HCT116 (cell line): ENCODE results near the gene FHIT. TPM values are rescaled to one million over a fixed set of nuclear protein-coding genes. Genes with fewer than 3 reads are reported as not detected.

Experiments used
- ATAC-seq: fragments of 200-7000 bp; cut with Tn5 transposase; 2 replicates; pipeline ENCODE4 v1.9.1; 2020; ENCODE audit warnings: mild to moderate bottlenecking, moderate library complexity
- BruUV-seq: library from RNA; stranded (reverse); fragments of 400-500 nt; replicated peaks from 2 replicates; lab custom pipeline; 2021; lab: Mats Ljungman, UMichigan
- CTCF ChIA-PET: fragments of 300-600 bp; sonication (Branson Sonifier 250); formaldehyde crosslinking; loops from one replicate; lab custom pipeline; 2021; ENCODE audit warnings: antibody characterized with exemption; lab: Charles Lee
- POLR2A ChIA-PET: fragments of 300-600, 350-600 bp; sonication (Branson Sonifier 250); formaldehyde crosslinking; loops from one replicate; lab custom pipeline; 2021; ENCODE audit warnings: antibody characterized with exemption; lab: Charles Lee
- RAD21 ChIA-PET, 2 experiments: fragments of 300-600 bp; sonication (Branson Sonifier 250); formaldehyde crosslinking; loops; one replicate each; lab custom pipeline; 2023; ENCODE audit warnings: low total read pairs in 2 of 2; ENCODE audit not compliant: uncharacterized antibody in 2 of 2, unreplicated experiment in 2 of 2, low non-redundant PET in 1 of 2; lab: Charles Lee
- DNase-seq: peaks from one replicate; pipeline ENCODE4 v3.0.0-alpha.2; 2010; ENCODE audit warnings: low read depth, low spot score
- H2AFZ ChIP-seq: fragments of 200-600 bp; shearing (Covaris generic), sonication (generic); 2 replicates; pipeline ENCODE4 v1.6.1; 2017; ENCODE audit warnings: low read depth, mixed run types, mixed read lengths, antibody characterized with exemption, low read length; ENCODE audit not compliant: poor library complexity, severe bottlenecking
- H3K27ac ChIP-seq: 2 replicates; pipeline ENCODE4 v1.5.1; 2012; ENCODE audit warnings: low read depth, low read length
- H3K27me3 ChIP-seq: fragments of 200-600 bp; sonication (generic); 2 replicates; pipeline ENCODE4 v1.6.1; 2016; ENCODE audit warnings: mixed run types, low read length, mixed read lengths; ENCODE audit not compliant: insufficient read depth
- H3K36me3 ChIP-seq, 2 experiments: fragments of 200-500 bp in 1 of 2; fragments of 200-600 bp in 1 of 2; sonication (Bioruptor generic) in 1 of 2; sonication (generic) in 1 of 2; 2 replicates each; pipeline versions ENCODE4 v1.5.1 to v1.6.1; 2014 to 2016; ENCODE audit warnings: low read length in 2 of 2, inconsistent platforms in 1 of 2, mixed read lengths in 1 of 2, mixed run types in 1 of 2; ENCODE audit not compliant: insufficient read depth in 2 of 2, control insufficient read depth in 1 of 2
- H3K4me1 ChIP-seq, 2 experiments: fragments of 200-600 bp in 1 of 2; sonication (generic) in 1 of 2; 2 replicates each; pipeline versions ENCODE4 v1.5.1 to v1.6.1; 2012 to 2017; ENCODE audit warnings: low read length in 2 of 2, inconsistent platforms in 1 of 2, mild to moderate bottlenecking in 1 of 2, mixed read lengths in 1 of 2, mixed run types in 1 of 2, moderate library complexity in 1 of 2; ENCODE audit not compliant: insufficient read depth in 2 of 2, control insufficient read depth in 1 of 2
- H3K4me2 ChIP-seq: fragments of 200-600 bp; sonication (generic); 2 replicates; pipeline ENCODE4 v1.6.1; 2017; ENCODE audit warnings: mixed run types, low read length, mixed read lengths
- H3K4me3 ChIP-seq, 2 experiments: fragments of 200-600 bp in 1 of 2; sonication (generic) in 1 of 2; replicated peaks in 1 of 2; 2 replicates each; pipeline ENCODE4 v1.5.1; 2011 to 2016; ENCODE audit warnings: low read length in 2 of 2, control low read depth in 1 of 2, low read depth in 1 of 2, mild to moderate bottlenecking in 1 of 2, mixed read lengths in 1 of 2, mixed run types in 1 of 2
- H3K79me2 ChIP-seq: fragments of 200-600 bp; sonication (generic); 2 replicates; pipeline ENCODE4 v1.6.1; 2017; ENCODE audit warnings: mild to moderate bottlenecking, mixed run types, low read length, moderate library complexity, mixed read lengths; ENCODE audit not compliant: insufficient read depth
- H3K9ac ChIP-seq: fragments of 200-600 bp; sonication (generic); 2 replicates; pipeline ENCODE4 v1.6.1; 2016; ENCODE audit warnings: low read length, mixed read lengths
- H3K9me2 ChIP-seq: fragments of 200-600 bp; sonication (generic), shearing (Covaris generic); 2 replicates; pipeline ENCODE4 v1.6.1; 2017; ENCODE audit warnings: mixed run types, mild to moderate bottlenecking, moderate library complexity; ENCODE audit not compliant: insufficient read depth
- H3K9me3 ChIP-seq, 2 experiments: fragments of 200-500 bp in 1 of 2; fragments of 200-600 bp in 1 of 2; sonication (Bioruptor generic) in 1 of 2; sonication (generic) in 1 of 2; 2 replicates each; pipeline ENCODE4 v1.6.1; 2014 to 2017; ENCODE audit warnings: low read length in 2 of 2, mixed read lengths in 2 of 2, inconsistent platforms in 1 of 2, low read depth in 1 of 2, mild to moderate bottlenecking in 1 of 2, mixed run types in 1 of 2, moderate library complexity in 1 of 2; ENCODE audit not compliant: control insufficient read depth in 1 of 2, insufficient read depth in 1 of 2
- H4K20me1 ChIP-seq: fragments of 200-600 bp; sonication (generic), shearing (Covaris generic); 2 replicates; pipeline ENCODE4 v1.6.1; 2017; ENCODE audit warnings: mixed run types, mild to moderate bottlenecking, moderate library complexity; ENCODE audit not compliant: insufficient read depth
- CBX3 ChIP-seq: IDR thresholded peaks from 2 replicates; pipeline ENCODE4 v1.6.1; 2012; ENCODE audit warnings: low read depth
- CEBPB ChIP-seq: IDR thresholded peaks from 2 replicates; pipeline ENCODE4 v1.6.1; 2012; ENCODE audit warnings: low read depth
- EGR1 ChIP-seq: IDR thresholded peaks from 2 replicates; pipeline ENCODE4 v1.6.1; 2012; ENCODE audit warnings: low read depth
- ELF1 ChIP-seq: IDR thresholded peaks from 2 replicates; pipeline ENCODE4 v1.6.1; 2012; ENCODE audit warnings: low read depth, borderline replicate concordance
- EZH2 ChIP-seq: fragments of 200-600 bp; sonication (generic); IDR thresholded peaks from 2 replicates; pipeline ENCODE4 v1.6.1; 2017; ENCODE audit warnings: antibody characterized with exemption, mixed run types
- EZH2phosphoT487 ChIP-seq: fragments of 200-600 bp; IDR thresholded peaks from 2 replicates; pipeline ENCODE4 v1.6.1; 2018; ENCODE audit warnings: antibody characterized with exemption, borderline replicate concordance
- FOSL1 ChIP-seq: IDR thresholded peaks from 2 replicates; pipeline ENCODE4 v1.6.1; 2012; ENCODE audit warnings: low read depth
- JUND ChIP-seq: IDR thresholded peaks from 2 replicates; pipeline ENCODE4 v1.6.1; 2012
- MAX ChIP-seq: IDR thresholded peaks from 2 replicates; pipeline ENCODE4 v1.6.1; 2012
- POLR2A ChIP-seq: IDR thresholded peaks from 2 replicates; pipeline ENCODE4 v1.7.0; 2011; ENCODE audit warnings: borderline replicate concordance; ENCODE audit not compliant: insufficient read depth, insufficient read length; ENCODE audit errors: extremely low read depth
- RAD21 ChIP-seq: IDR thresholded peaks from 2 replicates; pipeline ENCODE4 v1.6.1; 2012; ENCODE audit warnings: low read depth, mild to moderate bottlenecking
- REST ChIP-seq: IDR thresholded peaks from 2 replicates; pipeline ENCODE4 v1.6.1; 2012; ENCODE audit warnings: low read depth
- SIN3A ChIP-seq: IDR thresholded peaks from 2 replicates; pipeline ENCODE4 v1.6.1; 2012; ENCODE audit warnings: low read depth
- SP1 ChIP-seq: IDR thresholded peaks from 2 replicates; pipeline ENCODE4 v1.6.1; 2012; ENCODE audit warnings: low read depth
- SRF ChIP-seq: IDR thresholded peaks from 2 replicates; pipeline ENCODE4 v1.6.1; 2012; ENCODE audit warnings: low read depth
- ZBTB33 ChIP-seq: IDR thresholded peaks from 2 replicates; pipeline ENCODE4 v1.6.1; 2011; ENCODE audit warnings: mild to moderate bottlenecking, low read length, moderate library complexity; ENCODE audit not compliant: insufficient replicate concordance; ENCODE audit errors: extremely low read depth
- ZFX ChIP-seq: fragments of 450-650 bp; IDR thresholded peaks from 2 replicates; pipeline ENCODE4 v1.6.1; 2017
- intact Hi-C: fragments of 100-400 bp; cut with micrococcal nuclease; formaldehyde crosslinking; loops from 2 replicates; pipeline ENCODE4 v1.10.0; 2022
- total RNA-seq: library from RNA; stranded (reverse); gene quantifications from one replicate; pipeline ENCODE4 v1.2.1, GENCODE V29; 2021; ENCODE audit not compliant: unreplicated experiment

The FHIT gene
- total RNA-seq, 1 experiment from 2014 or later = 20.1 TPM

- TF ChIP-seq ZBTB33 (no peak), JUND (no peak), RAD21 (no peak), ELF1 (no peak), EZH2phosphoT487 (no peak)
Observed at GRCh38 chr3:60630953-60631352, 620.3 kb downstream of the FHIT start (continued).

GRCh38 chr3:60629816-60630215 lies 621.4 kb downstream of the FHIT start:
- POLR2A ChIA-PET = no interaction called here
- Histone ChIP-seq H3K9me2 (no peaks in the 10 kb centered on the region), H3K79me2 (no peaks in the 10 kb centered on the region), H4K20me1 (no peaks in the 10 kb centered on the region), H3K4me1 (no peaks in the 10 kb centered on the region), H3K36me3 (no peaks in the 10 kb centered on the region), H3K27ac (no peak overlapping the region), H3K4me3 (no peak overlapping the region), H2AFZ (no peak overlapping the region), H3K27me3 (no peaks in the 10 kb centered on the region)
- no TSS peak for BruUV-seq
- intact Hi-C loops = no loop called here
- no peak for ATAC-seq
- TF ChIP-seq CEBPB = no peak
- TF ChIP-seq EGR1 = no peak
- TF ChIP-seq ZFX = no peak
- no peak for TF ChIP-seq POLR2A
- no peak for TF ChIP-seq FOSL1
- no peak for TF ChIP-seq SIN3A
- no peak for TF ChIP-seq SP1
- TF ChIP-seq REST = no peak
- TF ChIP-seq EZH2 = no peak
- no peak for TF ChIP-seq MAX
- TF ChIP-seq JUND = no peak
- TF ChIP-seq CBX3 = no peak
- TF ChIP-seq RAD21 = no peak
- TF ChIP-seq SRF = no peak
- TF ChIP-seq ZBTB33 = no peak
- TF ChIP-seq, all 23 proteins: peak for 0
- Histone ChIP-seq H3K9me3 (no peaks in the 10 kb centered on the region), H3K4me2 (no peak overlapping the region), H3K9ac (no peak overlapping the region)
- RAD21 ChIA-PET = no interaction called here
- CTCF ChIA-PET = no interaction called here
- DNase-seq = no peak
